Activated CD4-positive, alpha-beta T cell treated with anti-CD3 and anti-CD28 coated beads for 48 hours (primary cell): ENCODE measurements around the gene C21orf58.

Experiments used
- DNase-seq: peaks from one replicate; pipeline ENCODE4 v3.0.0-alpha.2; 2020

C21orf58 gene

DNA sequence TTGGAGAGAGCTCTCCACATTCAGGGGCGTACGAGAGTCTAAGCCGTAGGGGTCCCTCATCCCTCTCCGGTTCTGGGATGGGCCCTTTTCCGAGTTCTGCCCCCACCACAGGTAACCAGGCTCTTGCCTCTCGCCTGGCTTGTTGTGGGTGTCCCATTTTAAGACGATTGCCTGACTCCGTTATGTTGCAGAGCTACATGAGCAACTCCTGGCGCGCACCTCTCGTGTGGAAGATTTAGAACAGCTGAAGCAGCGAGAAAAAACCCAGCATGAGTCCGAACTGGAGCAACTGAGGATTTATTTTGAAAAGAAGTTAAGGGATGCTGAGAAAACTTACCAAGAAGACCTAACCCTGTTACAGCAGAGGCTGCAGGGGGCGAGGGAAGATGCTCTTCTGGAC is 29.2 kb upstream of the C21orf58 start:
- DNase-seq = no peak

DNA sequence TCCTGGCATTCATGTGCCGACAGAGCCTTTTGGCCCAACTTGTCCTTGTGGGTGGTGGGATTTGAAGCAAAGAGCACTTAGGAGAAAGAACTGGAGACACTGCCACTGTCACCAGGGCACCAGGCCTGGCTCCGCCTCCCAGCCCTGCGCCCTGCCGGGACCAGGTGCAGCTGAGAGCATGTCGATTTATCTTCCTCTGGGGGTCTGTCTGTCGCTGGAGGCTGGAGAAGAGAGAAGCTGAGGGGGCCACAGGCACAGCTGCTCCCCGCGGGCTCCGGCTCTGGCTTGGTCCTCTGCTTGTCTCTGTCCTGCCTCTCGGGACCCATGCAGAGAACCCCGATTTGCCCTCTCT is 28.5 kb upstream of the C21orf58 start:
- no peak for DNase-seq

DNA sequence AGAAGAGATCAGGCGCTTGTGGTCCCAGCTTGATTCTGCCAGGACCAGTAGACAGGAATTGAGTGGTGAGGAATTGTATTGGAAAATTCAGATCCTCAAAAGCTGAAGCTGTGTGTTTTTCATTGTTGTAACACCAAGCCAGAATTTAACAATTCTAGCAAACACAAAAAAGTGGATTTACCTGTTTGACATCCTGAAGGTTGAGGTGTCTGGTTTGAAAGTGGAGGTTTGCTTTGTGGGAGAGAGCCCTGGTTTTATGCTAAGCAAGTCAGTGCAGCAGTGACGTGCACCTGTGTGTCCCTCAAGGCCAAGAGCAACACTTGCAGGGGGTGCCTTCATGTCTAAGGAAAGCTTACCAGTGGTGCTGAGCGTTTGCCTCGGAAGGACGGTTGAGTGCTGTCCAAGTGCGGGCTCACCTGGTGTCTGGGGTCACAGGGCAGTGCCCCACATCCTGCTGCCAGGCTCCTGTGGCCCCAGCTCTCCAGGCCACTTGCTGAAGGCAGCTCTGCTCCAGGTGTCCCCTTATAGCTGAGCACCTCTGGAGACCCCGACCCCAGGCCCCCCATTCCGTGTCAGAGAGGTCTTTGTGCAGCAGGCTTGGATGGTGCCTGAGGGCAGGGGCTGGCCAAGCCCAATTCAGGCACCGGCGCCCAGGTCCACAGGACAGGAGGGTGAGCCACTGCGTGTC is 27.9 kb upstream of the C21orf58 start:
- no peak for DNase-seq

DNA sequence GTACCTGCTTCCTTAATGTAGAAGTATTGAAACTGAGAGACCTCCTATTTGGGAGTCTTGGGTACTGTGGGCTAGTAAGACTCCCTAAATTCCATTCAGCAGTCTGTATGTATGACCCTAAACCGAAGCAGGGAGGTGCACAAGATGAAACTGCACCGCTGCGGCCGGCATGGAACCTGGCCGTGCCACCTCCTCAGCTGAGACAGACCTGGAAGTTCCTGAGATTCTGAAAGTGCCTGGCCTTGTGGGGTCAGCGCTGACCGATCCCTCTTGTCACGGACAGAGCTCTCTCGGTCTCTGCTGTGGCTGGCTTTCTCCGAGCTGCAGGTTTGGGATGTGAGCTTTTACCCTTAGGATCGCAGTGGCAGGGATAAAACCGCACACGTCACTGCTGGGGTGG is 27.3 kb upstream of the C21orf58 start:
- no peak for DNase-seq

DNA sequence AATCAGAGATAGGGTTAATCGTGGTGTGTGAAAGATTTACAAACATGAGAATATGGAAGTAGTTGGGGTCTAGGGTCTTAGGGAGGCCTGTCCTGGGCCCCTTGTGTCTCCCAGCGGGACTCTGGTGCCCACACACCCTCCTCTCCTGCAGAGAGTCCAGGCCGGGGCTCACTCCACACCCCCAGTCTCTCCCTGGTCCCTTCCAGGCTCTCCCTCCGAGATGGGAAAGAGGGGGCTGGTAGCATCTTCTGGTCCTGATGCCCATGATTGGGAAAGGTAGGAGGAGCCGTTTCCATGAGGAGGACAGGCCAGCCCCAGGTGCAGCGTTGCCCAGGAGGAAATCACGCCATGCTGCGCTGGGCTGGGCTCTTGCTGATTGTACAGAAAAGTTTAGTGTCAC is 26.9 kb upstream of the C21orf58 start:
- no peak for DNase-seq

DNA sequence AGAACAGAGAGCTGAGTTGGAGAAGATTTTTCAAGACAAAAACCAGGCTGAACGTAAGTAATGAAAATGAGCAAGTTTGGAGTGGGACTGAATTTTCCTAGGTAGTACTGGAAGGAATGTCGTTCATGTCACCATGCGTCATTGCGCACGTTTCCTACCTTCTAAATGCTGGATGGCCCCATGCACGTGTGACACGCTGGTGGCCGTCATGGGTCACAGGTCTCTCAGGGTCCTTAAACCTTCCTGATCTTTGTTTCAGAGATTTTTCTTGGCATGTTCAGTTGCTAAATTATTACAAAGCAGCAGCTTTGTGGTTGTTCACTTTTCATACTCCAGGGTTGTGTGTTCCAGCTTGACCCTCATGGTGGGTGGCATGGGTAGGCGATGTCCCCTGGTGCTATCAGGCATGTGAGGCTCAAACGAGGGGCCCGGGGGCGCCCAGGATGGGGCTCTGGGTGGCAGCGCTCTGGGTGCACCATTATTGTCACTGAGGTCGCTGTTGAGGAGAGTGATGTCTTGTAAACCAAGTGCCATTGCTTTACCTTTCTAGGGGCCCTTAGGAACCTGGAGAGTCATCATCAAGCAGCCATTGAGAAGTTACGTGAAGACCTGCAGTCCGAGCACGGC is 25.6 kb upstream of the C21orf58 start:
- no peak for DNase-seq

DNA sequence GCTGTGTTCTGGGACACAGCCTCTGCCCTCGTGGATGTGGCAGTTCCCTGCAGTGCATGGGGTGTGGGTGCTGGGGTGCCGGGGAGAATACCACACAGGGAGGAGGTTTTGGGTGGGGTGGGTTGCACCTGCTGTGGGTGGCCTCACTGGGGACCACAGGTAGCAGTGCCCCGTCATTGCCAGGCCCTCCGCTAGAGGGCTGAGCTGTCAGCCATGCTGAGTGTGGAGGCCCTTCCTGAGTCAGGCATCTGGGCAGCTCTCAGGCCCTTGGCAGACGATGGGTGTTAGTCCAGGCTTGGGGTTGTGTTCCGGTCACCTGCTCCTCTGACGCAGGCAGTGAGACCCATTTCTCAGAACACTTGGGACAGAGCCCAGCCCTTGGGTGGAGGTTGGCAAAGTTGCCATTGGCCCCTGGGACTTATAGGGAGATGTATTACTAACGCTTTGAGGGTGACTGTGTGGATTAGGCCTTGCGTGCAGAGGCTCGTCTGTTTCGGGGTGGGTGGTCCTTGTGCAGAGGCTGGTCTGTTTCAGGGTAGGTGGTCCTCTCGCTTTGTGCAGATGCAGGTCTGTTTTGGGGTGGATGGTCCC is 24.2 kb upstream of the C21orf58 start:
- DNase-seq = no peak

DNA sequence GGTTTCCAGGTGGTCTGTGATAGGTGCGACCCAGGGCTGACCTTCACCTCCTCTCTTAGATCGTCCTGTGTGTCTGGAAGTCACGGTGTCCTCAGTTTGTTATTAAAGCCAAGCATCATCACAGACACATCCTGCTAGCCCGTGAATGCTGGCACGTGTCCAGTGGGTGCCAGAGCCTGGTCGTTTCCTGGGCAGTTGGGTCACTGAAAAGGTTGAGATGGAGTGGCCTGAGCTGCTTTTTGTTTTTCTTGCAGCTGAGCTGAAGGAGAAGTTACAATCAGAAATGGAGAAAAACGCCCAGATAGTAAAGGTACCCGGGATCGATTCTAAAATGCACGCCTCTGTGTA is 23.5 kb upstream of the C21orf58 start:
- no peak for DNase-seq

DNA sequence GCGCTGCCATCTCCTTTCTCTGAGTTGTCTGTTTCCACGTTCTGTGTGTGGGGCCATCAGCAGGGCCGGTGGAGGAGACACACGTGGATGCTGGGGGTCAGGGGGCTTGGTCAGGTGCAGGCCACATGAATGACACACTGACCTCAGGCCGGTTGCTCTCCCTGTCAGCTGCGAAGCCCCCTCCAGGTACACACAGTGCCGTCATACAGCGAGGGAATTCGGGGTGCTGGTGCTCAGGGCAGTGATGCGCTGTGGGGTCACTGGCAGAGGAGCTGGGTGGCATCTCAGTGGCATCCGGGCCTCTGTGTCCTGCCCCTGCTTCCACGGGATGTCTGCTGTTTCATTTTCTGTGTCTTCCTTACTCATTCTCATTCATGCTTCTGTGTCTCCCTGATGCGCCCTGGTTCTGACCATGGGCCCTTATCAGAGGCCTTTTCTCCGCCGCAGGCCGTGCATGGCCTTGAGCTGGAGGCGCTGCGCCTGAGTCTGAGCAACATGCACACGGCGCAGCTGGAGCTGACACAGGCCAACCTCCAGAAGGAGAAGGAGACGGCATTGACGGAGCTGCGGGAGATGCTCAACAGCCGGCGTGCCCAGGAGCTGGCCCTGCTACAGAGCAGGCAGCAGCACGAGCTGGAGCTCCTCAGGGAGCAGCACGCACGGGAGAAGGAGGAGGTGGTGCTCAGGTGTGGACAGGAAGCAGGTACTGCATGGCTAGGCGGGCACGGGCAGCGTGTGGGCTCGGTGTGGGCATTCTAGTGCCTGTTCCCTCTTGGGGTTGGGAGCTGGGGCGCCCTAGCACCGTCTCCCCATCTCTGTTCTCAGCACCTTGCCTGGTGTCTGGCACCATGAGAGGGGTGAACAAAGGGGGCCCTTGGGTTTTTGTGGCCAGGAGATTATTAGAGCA is 22.9 kb upstream of the C21orf58 start:
- DNase-seq = no peak

DNA sequence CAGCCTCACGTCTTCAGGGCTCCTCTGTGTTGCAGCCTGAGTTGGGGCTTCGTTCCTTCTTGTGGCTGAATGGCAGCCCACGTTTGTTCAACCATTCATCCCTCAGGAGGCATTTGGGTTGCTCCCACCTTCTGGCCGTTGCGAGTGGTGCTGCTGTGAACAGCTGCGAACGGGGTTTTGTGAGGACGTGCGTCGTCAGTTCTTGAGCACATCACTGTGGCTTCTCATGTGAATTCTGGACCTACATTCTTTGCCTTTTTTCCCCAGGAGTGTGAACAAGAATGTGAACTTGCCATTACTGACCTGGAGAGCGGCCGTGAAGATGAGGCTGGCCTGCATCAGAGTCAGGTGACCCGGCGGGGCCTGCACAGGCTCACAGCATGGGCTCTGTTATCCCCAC is 22.2 kb upstream of the C21orf58 start:
- DNase-seq = no peak

DNA sequence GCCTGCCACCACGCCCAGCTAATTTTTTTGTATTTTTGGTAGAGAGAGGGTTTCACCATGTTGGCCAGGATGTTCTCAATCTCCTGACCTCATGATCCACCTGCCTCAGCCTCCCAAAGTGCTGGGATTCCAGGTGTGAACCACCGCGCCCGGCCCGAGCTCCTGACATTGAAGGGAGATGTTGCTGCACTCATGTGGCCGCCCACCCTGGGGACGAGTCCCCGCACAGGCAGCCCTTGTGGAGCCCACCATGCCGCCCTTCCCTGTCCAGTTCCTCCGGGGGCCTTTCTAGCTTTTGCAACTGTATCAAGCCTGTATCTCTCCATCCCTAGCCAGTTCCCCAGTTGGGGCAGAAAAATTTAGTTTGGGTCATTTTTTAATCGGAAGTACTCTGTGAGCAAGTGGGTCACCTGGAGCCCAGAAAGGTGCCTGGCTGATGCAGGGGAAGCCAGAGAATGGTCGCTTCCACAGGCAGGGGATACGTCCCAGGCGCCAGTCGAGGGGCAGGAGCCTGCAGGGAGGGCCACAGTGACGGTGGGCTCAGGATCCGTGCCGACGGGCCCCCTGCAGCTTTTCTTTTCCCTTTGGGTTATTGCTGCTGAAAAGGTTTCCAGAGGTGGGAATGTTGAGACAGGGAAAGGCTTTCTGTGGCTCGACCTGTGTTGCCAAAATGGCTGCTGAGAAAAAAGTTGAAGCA is 20.7 kb upstream of the C21orf58 start:
- DNase-seq = no peak

DNA sequence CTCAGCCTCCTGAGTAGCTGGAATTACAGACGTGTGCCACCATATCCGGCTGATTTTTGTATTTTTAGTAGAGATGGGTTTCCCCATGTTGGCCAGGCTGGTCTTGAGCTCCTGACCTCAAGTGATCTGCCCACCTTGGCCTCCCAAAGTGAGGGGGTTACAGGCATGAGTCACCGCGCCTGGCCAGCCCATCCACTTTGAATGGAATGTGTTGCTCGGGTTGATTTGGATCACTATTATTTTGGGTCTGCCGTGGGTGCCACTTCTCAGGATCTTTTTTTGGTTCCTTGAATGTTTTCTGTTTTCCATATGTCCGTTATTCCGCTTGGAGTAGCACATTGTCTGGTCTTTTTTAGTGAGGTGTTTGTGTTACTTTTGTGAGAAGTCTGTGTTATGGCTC is 17.3 kb upstream of the C21orf58 start:
- no peak for DNase-seq

DNA sequence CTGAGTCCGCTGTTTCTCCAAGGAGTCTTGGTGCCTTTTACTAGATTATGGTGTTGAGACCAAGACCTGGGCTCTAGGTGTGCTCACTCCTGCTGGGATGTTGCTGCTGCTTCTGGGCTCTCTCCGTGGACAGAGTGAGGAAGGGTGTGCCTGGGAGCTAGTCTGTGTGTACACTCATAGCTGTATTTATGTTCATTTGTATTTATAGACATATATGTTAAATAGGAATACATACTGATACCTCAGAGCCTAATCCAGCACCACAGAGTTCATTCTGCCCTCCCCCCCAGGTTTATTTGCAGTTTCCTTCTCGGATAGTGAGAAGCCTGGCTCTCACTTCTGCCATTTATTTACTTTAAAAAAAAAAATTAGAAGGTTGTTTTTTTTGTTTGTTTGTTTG is 12.9 kb upstream of the C21orf58 start:
- DNase-seq = no peak

DNA sequence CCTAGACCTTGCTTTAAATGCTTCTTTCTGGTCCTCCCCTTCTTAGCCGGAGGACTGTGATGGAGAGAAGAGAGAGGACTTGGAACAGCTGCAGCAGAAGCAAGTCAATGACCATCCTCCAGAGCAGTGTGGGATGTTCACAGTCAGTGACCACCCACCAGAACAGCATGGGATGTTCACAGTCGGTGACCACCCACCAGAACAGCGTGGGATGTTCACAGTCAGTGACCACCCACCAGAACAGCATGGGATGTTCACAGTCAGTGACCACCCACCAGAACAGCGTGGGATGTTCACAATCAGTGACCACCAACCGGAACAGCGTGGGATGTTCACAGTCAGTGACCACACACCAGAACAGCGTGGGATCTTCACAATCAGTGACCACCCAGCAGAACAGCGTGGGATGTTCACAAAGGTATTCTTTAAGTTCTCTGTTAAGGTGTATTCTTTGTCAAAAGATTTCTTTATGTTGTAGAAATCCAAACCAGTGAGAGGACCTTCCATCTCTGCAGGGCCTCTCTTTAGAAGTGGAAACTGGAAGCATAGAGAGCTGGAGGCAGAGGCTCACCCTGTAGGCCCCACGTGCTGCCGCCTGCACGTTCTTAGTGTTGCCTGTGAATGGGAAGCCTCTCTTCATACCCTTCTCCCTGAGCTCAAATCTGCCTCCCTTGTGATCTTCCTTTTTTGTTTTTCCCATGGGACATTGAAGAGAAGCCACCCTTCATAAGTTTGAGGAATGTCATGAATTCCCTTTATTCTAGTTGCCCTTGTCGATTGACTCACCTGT is 10.9 kb upstream of the C21orf58 start:
- DNase-seq = no peak

DNA sequence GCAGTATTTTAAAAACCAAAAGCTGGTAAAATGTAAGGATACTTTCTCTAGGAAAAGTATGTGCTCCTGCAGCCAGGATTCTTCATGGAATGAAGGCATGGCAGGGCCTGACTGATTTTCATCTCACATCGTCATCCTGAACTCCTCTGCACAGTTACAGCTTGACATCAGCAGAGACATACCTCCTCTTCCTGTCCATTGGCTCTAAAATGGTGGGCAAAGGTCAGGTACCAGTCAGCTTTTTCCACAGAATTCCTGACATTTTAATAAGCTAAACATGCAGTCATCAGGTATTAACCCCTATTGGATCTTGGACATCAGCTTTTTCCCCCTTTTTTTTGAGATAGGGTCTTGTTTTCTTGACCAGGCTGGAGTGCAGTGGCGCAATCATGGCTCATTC is 6.1 kb upstream of the C21orf58 start:
- DNase-seq = no peak

DNA sequence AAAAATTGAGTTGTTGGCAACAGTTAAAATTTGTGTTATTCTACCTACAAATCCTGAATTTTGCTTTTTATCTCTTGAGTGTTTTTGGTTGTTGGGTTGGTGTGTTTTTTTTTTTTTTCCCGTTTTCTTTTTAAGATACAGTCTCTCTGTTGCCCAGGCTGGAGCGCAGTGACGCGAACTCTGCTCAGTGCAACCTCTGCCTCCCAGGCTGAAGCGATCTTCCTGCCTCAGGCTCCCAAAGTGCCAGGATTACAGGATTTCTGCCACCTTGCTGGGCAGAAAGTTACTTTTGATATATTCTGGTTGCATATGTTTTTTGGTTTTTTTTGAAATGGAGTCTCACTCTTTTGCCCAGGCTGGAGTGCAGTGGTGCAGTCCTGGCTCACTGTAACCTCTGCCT is 4.5 kb upstream of the C21orf58 start:
- DNase-seq = no peak

DNA sequence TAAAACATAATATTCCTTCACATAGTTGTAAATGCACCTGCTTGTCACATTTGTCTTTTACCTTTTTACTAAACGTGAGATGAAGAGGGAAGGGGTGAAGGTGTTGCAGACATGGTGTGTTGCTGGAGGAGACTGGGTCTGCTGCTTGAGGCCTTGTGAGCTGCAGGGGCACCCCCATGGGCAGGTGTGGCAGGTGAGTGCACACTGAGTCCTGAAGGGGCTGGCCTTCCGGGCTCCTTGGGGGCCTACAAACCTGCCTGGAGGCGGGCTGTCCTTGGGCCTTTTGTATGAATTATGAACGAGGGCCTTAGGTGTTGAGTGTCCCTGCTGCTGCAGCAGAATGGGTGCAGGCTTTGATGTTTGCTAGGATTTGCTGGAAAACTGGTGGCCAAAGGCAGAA is 4.0 kb upstream of the C21orf58 start:
- no peak for DNase-seq

DNA sequence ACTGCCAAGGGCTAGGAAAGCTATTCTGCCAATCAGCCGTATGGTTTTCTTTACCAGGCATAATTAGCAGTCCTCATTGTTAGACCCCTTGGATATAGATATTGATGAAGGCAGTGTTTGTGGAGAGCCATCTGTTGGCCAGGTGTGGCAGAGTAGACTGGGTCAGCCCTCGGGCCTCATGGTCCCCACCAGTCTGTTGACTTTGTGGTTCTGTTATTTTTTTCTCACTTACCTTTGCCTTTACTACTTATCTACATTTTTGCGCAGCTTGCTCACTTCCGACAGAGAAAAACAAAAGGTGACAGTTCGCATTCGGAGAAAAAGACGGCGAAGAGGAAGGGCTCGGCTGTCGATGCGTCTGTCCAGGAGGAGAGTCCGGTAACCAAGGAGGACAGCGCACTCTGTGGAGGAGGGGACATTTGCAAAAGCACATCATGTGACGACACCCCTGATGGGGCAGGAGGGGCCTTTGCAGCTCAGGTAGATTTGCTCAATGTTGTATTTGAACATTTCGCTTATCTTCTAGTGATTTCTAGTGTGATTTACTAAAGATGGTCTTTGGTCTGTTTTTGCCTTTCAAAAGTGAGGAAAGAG is 2.5 kb upstream of the C21orf58 start:
- DNase-seq = no peak

DNA sequence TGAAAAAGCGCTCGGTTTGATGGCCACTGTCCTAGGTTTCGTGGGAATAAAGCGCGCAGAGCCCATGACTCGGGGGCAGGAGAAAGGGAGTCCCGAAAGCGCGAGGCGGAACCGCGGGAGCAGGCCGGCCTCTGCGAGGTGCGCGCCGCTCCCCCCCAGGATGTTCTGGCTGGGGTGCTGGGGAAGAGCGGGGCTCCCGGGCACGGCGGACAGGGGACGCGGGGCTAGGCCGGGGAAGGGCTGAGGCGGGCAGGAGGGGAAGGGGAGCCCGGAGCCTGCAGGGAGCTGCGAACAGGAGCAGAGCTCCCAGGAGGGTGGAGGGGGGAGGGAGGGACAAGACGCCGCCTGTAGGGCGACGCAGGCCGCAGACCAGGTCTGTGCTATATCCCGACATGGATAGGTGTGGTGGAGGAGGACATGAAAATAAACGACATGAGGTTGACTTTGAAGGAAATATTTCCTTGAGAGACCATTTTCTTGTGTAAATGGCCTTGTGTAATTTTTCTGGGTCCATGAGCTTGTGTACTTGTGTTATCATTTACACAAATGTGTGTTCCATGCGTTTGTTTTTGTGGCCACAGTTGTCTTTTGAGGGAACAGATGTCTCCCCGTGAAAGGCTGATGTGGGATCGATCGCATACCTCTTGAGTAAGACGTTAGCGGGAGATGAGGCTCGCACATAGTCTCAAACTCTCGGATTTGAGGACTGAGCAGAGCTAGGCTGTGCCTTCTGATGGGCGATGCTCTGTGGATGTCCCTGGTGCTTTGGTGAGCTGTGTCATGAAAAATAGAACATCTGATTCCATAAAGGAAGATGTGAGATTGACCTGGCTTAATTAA is 1.6 kb upstream of the C21orf58 start:
- peak; percentile 52 for DNase-seq

DNA sequence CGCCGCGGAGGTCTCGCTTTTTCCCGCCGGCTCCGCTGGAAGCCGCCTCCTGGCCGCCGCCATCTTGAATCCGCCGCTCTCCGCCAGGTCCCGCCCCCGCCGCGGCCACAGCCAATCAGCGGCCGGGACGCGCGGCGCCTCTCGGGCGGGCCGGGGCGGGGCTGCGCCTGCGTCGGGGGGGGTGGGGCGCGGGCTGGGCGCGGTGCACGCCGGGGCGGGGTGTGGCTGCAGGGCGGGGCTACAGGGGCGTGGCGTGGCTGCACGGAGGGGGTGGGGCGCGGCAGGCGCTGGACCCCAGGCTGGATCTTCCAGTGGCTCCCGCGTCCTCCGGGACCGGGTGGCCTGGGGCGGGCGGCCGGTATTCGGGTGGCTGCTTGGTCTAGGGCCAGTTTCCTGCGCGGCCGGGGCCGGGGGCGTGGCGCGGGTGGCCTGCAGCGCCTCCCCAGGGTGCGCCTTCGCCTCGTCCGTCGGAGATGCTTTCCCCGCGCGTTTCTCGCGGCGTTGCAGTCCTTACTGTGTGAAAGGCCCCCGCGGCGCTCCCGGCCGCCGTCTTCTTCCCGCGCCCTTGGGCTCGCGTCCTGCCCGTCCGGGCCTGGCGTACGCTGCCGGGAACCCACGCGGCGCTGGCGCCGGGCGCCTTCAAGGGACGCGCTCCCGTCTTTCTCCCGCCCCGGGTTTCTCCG is 861 bp upstream of the C21orf58 start:
- DNase-seq = peak; percentile 90
